Measurements from ENCODE around the gene DDX60. TPM values are rescaled to one million over a fixed set of nuclear protein-coding genes. Genes with fewer than 3 reads are reported as not detected.

Gene DDX60
- total and polyA plus RNA-seq, 4 donors = 2.9 to 11.3 (median 7.0) TPM

- WGBS = 78% methylated on average over 4 of the region's 4 CpGs
- H3K4me1 ChIP-seq (ENCODE audit: control insufficient read depth in 4 of 4, insufficient read depth in 4 of 4, low read length in 3 of 4) = no peaks in the 10 kb centered on the region
- H3K9me3 ChIP-seq (ENCODE audit: control insufficient read depth in 4 of 4, low read length in 3 of 4) = no peaks in the 10 kb centered on the region
- no peaks in the 10 kb centered on the region for H3K27me3 ChIP-seq (ENCODE audit: control insufficient read depth in 4 of 4, insufficient read depth in 4 of 4, low read length in 3 of 4)
- TF ChIP-seq RAD21 (IDR thresholded peaks at IDR 0.05) (no peak), JUND (IDR thresholded peaks at IDR 0.05) (no peak), EGR1 (IDR thresholded peaks at IDR 0.05; ENCODE audit: low read depth in 2 of 2) (no peak), FOXA1 (IDR thresholded peaks at IDR 0.05) (no peak), MAX (IDR thresholded peaks at IDR 0.05) (no peak), ZBTB33 (IDR thresholded peaks at IDR 0.05) (no peak), CTCF (IDR thresholded peaks at IDR 0.05; ENCODE audit: low read depth, low read length, missing input control) (no peak), TAF1 (conservative IDR thresholded peaks at IDR 0.05) (no peak), FOXA2 (IDR thresholded peaks at IDR 0.05) (no peak), RXRA (IDR thresholded peaks at IDR 0.05) (no peak)
- no peak for DNase-seq (ENCODE audit: low spot score)
- no peak overlapping the region for H3K4me3 ChIP-seq (ENCODE audit: low read depth in 1 of 3, low read length in 3 of 3)
- peaks cover 6 to 28% (median 25%) of the 10 kb centered on the region in 4 donors for H3K36me3 ChIP-seq (ENCODE audit: control insufficient read depth in 4 of 4, insufficient read depth in 3 of 4, low read depth in 1 of 4, low read length in 3 of 4)
- no peak overlapping the region for H3K9ac ChIP-seq (ENCODE audit: low read depth in 1 of 2, low read length in 2 of 2)
- H3K27ac ChIP-seq (ENCODE audit: low read depth in 1 of 2, low read length in 2 of 2) = no peak overlapping the region
Observed at GRCh38 chr4:168257768-168258167, 60.8 kb downstream of the DDX60 start.

DNA sequence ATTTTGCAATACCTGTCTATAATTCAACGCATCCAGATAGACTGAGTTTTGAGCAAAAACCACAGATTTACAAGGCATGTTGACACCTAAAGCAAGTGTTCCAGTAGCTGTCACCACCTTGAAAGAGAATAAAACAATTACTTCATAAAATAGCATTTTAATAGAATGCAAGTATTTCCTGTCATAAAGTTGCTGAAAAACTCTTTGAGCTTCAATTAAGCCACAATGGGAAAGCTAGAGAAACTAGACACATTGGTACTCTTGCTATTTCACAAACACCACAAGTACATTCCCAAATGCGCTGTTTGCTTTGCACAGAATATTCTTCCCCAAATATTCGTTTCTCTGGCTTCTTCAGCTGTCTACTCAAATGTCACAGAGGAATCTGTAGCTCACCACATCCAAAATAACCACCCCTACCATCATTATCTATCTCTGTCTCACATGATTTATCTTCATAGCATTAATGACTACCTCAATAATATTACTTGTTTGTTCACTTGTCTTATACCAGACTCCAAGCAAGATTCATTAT, 70.3 kb downstream of the DDX60 start:
- no peaks in the 10 kb centered on the region for H3K9me3 ChIP-seq (ENCODE audit: control insufficient read depth in 4 of 4, low read length in 3 of 4)
- TF ChIP-seq HNF4A (conservative IDR thresholded peaks at IDR 0.05) (no peak), TAF1 (conservative IDR thresholded peaks at IDR 0.05) (no peak), ATF3 (IDR thresholded peaks at IDR 0.05) (no peak), FOXA2 (IDR thresholded peaks at IDR 0.05) (no peak), HNF4G (IDR thresholded peaks at IDR 0.05) (no peak), JUND (IDR thresholded peaks at IDR 0.05) (no peak)
- TF ChIP-seq, protein P1, sequence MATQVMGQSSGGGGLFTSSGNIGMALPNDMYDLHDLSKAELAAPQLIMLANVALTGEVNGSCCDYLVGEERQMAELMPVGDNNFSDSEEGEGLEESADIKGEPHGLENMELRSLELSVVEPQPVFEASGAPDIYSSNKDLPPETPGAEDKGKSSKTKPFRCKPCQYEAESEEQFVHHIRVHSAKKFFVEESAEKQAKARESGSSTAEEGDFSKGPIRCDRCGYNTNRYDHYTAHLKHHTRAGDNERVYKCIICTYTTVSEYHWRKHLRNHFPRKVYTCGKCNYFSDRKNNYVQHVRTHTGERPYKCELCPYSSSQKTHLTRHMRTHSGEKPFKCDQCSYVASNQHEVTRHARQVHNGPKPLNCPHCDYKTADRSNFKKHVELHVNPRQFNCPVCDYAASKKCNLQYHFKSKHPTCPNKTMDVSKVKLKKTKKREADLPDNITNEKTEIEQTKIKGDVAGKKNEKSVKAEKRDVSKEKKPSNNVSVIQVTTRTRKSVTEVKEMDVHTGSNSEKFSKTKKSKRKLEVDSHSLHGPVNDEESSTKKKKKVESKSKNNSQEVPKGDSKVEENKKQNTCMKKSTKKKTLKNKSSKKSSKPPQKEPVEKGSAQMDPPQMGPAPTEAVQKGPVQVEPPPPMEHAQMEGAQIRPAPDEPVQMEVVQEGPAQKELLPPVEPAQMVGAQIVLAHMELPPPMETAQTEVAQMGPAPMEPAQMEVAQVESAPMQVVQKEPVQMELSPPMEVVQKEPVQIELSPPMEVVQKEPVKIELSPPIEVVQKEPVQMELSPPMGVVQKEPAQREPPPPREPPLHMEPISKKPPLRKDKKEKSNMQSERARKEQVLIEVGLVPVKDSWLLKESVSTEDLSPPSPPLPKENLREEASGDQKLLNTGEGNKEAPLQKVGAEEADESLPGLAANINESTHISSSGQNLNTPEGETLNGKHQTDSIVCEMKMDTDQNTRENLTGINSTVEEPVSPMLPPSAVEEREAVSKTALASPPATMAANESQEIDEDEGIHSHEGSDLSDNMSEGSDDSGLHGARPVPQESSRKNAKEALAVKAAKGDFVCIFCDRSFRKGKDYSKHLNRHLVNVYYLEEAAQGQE (IDR thresholded peaks at IDR 0.05) = no peak
- H3K9ac ChIP-seq (ENCODE audit: low read depth in 1 of 2, low read length in 2 of 2) = no peak overlapping the region
- no peak for DNase-seq (ENCODE audit: low spot score)
- no peaks in the 10 kb centered on the region for H3K27me3 ChIP-seq (ENCODE audit: control insufficient read depth in 4 of 4, insufficient read depth in 4 of 4, low read length in 3 of 4)
- peaks cover 2 to 46% (median 20%) of the 10 kb centered on the region in 4 donors for H3K36me3 ChIP-seq (ENCODE audit: control insufficient read depth in 4 of 4, insufficient read depth in 3 of 4, low read depth in 1 of 4, low read length in 3 of 4)
- H3K27ac ChIP-seq (ENCODE audit: low read depth in 1 of 2, low read length in 2 of 2) = no peak overlapping the region
- no peaks in the 10 kb centered on the region for H3K4me1 ChIP-seq (ENCODE audit: control insufficient read depth in 4 of 4, insufficient read depth in 4 of 4, low read length in 3 of 4)
- WGBS = 76% methylated on average over 3 of the region's 3 CpGs
- no peak overlapping the region for H3K4me3 ChIP-seq (ENCODE audit: low read depth in 1 of 3, low read length in 3 of 3)
